ENCODE data around the gene ZNF608.

Gene ZNF608, protein sequence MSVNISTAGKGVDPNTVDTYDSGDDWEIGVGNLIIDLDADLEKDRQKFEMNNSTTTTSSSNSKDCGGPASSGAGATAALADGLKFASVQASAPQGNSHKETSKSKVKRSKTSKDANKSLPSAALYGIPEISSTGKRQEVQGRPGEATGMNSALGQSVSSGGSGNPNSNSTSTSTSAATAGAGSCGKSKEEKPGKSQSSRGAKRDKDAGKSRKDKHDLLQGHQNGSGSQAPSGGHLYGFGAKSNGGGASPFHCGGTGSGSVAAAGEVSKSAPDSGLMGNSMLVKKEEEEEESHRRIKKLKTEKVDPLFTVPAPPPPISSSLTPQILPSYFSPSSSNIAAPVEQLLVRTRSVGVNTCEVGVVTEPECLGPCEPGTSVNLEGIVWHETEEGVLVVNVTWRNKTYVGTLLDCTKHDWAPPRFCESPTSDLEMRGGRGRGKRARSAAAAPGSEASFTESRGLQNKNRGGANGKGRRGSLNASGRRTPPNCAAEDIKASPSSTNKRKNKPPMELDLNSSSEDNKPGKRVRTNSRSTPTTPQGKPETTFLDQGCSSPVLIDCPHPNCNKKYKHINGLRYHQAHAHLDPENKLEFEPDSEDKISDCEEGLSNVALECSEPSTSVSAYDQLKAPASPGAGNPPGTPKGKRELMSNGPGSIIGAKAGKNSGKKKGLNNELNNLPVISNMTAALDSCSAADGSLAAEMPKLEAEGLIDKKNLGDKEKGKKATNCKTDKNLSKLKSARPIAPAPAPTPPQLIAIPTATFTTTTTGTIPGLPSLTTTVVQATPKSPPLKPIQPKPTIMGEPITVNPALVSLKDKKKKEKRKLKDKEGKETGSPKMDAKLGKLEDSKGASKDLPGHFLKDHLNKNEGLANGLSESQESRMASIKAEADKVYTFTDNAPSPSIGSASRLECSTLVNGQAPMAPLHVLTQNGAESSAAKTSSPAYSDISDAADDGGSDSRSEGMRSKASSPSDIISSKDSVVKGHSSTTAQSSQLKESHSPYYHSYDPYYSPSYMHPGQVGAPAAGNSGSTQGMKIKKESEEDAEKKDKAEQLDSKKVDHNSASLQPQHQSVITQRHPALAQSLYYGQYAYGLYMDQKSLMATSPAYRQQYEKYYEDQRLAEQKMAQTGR (N-terminal part only)

DNA sequence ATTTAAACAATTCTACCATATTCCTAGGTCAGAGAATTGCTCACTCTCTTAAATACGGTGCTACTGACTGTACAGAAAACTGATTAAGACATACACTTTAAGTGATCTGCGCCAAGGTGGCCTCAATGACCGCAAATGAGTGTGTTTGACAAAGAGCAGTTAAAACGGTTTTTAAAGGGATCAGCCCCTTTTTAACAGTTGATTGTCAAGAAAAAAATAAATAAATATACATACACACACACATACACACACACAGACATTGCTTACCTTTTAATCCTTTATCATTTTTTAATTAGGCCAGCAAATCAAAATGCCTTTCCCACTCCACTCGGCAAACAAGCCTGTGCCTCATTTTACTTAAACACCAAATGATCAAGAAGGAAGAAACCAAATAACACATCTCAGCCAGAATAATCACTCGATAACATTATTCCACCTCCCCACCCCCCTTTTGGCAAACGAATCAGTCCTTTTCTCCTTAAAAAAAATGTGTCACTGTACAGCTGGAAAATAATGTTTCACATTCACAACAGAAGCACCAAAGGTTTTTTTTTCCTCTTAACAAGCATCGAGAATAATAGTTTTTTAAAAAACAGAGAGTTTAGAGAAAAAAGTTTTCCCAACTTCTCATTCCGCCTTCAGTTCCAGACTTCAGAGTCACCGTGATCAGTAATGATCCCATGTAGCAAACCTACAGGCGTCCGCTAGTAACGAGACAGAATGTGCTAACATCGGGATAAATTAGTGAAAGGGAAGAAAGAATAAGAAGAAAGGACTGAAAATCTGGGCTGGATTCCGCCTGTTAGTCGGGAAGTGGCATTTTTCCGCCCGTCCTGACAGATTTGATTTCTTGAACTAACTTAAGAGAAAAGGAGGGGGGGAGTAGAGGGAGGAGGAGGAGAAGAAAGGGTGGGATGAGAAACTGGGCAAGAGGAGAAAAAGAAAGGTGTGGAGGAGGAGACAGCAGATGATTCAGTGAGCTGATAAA is at the start of gene ZNF608:
Gene ZNF608 (minus strand): TSS at position 712 of the 988 bp plus-strand sequence. CDS start 1,650 bp downstream, outside the sequence.
- DNase-seq, result peak in 1 of 2 donors; percentile 1

DNA sequence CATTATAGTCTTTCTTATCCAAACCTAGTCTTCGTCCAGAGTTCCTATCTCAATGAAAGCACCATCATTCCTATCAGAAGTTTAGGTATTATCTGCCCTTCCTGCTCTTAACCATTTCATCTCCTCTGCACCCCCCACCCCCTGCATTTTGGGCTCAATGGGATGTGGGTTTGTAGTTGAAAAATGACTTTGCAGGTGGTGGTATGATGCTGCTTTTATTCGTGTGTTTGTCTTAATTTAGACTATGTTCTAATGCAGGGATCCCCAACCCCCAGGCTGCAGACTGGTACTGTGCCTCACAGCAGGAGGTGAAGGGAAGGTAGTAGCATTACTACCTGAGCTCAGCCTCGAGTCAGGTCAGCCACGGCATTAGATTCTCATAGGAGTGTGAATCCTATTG is 49.4 kb upstream of the ZNF608 start:
- DNase-seq, result no peak

DNA sequence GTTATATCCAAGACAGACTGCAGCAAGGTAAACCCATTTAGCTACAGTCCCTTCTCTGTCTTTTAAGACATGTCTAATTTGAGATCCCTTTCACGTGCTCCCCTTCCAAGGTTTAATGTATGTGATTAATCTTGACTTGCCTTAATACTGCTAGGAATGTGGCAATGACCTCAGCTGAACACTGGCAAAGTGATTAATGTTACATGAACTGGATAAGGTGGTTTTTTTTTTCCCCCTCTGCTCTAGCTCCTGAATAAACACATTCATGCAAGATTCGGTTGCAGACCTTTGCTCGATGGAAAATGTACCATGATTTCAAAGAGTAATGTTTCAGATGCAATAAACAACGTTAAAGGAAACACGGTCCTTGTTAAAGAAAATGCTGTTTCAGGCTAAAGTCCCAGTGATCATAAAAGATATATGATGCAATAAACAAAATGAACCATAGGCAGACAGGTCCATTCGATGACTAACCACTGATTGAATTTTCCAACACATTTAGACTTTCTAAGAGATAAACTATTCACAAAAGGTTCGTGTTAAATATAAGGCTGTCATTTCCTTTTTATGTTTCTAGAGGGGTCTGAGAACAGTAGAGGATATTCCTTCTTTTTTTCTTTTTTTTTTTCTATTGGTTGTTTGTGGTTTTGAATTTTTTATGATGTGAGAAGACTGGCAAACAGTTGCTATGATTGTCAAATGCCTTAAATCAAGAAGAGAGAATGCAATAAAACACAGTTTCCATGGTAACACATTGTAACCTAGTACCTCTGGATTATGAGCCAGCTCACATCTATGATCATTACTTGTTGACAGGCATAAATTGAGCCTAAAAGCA is 44.7 kb upstream of the ZNF608 start:
- no peak for DNase-seq

DNA sequence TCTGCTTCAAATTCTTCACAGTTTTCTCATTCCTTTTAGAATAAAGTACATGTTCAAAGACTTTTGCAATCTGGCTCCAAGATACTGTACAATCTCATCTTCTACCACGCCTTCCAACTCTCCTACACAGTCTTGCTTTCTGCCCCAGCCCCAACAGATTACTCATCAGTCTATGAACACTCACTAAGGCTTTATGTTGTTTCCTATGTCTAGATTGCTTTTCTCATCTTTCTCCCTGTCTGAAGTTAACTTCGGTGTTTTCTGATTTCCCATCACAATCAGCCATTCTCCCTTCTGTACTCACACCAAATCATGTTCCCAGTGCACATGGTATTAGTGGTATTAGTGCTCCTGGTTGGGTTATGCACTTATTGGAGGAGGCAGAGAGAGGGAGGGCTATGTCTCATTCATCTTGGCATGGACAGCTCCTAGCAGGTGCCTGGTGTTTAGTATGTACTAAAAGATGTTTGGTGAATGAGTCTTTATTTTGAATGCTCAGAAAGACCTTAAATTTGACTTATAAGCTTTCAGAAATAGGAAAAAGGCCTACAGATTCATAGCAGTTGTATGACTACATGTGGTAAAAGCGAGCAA is 44.0 kb upstream of the ZNF608 start:
- DNase-seq, result no peak

DNA sequence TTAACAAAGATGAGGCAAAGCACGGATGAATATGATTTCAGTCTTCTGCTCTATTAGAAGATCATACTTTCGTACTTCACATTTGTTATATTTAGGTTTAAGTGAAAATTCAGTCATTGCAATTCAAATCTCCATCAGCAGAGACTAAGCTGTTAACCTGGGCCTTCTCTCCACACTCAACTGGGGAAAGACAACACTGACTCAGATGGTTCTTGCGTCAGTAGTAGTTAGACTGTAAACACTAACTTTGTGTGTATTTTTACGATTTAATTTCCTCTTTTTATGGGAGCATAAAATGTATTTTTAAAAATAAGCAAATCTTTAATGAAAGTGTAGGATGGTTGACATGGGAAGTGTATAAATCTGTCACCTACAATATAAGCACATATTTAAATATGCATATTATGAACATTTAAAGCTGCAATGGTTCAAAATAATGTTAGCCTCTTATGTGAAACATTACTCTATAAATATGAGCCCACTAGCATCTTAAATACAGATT is 42.7 kb upstream of the ZNF608 start:
- no peak for DNase-seq

DNA sequence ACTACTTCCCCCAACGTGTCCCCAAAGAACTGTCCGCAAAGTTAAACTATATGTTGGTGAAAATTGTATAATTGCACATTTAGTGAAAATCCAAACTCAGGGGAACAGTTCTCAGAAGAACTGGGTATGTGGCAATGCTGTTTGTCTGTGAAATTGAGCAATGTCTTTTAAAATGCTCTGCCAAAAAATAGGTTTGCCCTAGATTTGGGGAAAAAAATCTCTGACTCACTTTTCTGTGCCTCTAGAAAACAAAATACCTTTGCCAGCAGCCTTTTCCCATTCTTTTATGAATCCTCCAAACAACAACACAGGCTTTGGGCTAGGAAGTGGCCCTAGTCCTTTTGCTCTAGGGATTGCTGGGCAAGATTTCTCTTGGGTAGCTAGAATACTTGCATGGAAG is 37.4 kb upstream of the ZNF608 start:
- DNase-seq, result no peak

DNA sequence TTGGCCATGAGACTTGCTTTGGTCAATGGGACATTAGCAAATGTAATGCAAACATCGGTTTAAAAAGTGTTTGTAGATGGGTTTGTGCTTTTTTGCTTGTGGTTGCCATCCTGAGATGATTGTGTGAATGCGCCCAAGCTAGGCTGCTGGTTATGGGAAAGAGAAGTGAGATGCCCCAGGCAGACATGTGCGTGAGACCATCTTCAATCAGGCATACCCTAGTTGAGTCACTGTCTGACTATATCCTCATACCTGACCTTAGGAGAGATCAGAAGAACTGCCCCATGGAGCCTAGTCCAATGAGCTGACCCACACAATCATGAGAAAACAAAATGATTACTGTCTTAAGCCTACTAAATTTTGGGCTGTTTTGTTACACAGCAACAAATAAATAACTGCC is 36.8 kb upstream of the ZNF608 start:
- DNase-seq, result no peak

DNA sequence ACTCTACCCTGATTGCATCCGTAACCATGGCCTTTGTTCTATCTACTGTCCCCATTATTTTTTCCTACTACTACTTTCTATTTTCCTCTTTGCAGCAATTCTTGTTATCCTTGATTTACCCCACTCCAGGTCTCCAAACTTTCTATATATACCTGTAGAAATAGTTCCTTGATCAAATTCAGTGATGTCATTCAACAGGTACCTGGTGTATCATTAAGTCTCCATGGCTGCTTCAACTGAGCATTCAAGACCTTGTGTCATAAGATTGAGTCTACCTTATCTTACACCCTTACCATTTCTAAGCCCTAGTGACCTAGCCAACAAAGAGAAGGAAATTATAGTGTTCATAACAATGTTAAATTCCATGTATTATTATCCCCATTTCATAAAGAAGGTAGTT is 35.8 kb upstream of the ZNF608 start:
- no peak for DNase-seq

DNA sequence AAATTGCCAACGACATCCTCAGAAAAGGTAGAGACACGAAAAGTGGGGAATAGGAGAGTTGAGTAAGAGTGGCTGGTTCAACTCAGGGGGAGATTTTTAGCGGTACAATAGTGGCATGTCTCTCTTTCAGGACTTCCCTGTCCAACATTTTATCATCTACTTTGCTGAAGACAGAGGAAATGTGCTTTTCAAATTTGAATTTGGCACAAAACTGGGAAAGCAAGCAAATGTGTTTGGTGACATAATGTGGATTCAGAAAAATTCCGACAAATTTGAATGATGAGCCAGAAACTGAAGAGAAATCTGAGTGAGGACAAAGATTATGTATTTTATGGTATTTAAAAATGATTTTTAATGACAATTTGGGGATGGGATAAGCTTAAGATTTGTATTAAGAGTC is 33.6 kb upstream of the ZNF608 start:
- no peak for DNase-seq

DNA sequence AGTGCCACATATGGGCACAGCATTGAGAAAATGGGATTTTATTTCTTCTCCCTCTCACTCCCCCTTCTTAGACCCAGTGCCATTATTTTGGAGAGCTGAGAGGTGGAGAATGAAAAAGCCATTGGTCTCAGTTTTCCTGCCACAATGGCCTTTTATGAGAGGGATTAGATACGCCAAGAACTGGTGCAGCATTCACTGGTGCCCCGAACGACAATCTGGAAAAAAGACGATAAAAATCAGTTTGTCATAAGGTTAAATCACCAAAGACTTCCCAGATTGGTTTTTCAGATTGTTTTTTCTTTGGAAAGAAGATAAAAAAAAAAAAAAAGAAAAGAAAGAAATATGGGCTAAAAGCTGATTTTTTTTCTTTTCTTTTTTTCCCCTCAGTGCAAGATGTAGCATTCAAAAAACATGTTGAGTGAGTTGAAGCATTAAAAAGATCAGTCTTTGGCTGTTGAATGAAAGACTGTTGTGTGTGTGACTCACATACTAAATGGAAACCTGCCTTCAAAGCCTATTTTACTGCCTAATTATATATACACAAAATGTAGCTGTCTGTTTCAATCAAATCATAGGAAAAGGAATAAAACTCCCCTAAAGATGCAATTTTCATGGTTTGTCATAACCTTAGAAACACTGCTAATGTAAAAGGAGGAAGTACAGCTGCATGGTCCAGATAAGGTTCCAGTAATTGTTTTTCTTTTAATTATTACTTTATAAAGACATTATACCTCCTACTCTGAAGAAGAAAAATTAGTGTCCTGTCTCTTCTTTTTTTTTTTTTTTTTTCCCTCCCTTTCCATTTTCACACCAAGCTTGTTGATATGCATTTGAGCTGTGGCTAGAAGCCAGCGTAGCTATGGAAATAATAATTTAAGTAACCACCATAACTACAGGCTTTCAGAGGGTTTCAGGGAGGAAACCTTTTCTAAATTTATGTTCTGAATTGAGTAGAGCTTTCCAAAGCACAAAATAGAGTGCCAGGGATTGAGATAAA is 27.2 kb upstream of the ZNF608 start:
- DNase-seq, result no peak

DNA sequence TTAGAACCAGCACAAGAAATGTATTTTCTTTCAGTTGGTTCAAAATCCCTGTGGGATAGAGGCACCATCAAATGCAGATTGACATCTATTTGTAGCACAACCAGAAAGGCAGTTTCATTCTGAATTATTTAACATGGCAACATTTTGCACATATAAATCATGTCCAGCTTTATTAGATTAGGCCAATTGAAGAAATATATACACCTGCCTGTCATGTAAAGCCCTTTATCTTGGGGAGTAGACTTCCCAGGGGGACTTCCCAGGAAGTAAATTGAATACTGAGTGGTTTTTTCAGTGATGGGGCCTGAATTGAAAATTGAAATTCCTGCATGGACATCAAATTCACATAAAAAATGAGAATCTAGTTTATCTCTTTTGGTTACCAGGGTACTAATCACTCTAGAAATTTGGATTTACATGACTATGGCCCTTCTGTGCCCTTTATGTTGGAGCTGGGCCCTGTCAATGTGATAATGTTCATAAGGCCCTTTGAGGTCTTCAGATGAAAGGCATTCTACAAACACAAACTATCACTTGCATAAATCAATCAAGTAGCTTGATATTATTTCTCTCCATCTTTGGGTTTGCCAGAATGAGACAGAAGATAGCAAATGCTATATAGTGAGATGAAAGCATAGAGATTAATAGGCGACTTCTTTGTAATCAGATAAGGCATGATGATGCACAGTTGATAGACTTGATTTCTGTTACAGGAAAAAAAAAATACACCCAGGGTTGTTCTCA is 26.2 kb upstream of the ZNF608 start:
- no peak for DNase-seq

DNA sequence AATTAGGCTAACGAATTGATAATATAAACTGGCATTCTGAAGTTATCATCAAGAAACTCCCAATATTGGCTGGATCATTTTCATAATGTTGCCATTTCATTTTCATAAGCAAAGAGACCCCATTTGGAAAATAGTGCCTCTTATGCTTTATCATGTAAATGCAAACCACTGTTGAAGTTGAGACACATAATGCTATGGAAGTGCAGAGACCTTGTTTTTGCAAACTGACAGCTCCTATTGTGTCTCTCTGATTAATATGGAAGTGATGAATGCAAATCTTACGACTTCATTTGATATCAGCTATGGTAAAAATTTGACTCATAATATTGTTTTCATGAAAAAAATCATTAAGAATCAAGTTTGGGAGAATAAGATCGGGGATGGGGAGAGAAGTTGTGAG is 25.3 kb upstream of the ZNF608 start:
- no peak for DNase-seq

DNA sequence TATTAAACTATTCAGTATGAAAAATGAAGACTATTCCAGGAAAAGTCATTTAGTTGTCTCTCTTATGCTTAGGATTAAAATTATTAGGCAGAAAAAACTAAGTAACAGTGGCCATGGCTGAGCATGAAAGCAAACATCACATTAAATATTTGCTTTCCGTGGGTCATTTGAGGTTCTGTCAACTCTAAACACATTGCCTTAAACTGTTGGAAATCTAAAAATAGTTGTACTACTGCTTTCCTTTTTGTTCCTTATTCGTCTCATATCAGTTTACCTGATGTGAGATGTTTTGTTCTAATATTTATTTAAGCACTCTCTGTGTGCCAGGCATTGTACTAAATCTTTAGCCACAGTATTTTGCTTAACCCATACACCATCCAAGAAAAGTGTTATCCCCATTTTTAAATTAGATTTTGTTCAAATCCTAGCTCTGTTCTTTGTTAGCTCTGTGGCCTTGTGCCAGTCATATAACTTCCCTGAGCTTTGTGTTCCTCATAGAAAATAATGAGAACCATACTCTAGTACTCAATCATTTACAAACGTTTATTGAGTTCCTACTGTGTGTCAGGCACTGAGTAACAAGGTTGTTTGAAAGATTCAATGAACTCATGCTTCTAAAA is 18.7 kb upstream of the ZNF608 start:
- DNase-seq, result no peak

DNA sequence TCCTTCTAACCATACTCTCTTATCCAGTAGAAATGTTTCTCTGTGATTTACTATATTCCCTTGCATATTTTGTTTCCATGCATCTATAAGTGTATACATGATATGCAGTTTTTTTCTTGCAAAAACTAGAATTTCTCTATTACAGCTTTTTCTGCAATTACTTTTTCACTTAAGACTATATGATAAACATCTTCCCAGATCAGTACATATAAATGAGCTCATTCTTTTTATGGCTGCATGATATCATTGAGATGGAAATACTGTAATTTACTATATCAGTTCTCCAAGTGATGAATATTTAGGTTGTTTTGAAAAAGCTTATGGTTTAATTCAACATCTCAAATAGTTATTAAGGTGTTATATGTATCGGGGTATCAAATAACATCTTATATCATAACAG is 18.1 kb upstream of the ZNF608 start:
- DNase-seq, result no peak

DNA sequence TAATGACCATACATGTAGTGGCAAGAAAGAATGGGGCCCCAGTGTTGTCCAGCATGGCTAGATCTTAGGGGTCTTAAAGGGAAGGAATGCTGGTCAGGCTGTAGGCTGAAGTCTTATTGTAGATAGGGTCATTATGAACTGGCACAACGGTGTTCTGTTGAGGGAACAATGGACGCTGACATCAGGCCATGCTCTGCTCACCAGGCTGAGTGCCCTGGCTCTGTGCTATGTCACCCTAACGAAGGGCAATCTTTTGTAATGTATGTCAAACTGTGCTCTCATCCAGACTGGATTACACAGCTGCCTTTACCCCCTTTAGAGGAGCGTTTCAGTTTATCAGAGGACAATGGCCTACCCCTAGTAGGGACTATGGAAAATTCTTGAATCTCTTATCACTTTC is 14.6 kb upstream of the ZNF608 start:
- DNase-seq, result no peak

DNA sequence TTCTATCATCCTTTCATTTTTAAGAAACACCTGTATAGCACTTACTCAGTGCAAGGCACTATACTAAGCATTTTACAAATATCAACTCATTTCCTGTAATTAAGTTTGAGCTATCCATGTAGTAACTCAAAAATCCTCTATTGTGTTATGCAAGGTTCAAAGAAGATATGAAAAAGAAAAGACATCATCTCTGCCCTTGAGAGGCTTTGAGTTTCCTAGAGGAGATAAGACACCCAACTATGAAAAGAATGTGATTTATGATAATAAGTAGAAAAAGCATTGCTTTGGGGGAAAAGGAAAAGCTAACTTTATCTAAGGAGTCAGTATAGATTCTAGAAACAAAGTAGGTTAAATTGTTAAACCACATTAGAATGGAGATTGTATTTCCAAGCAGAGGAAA is 14.2 kb upstream of the ZNF608 start:
- DNase-seq, result no peak

DNA sequence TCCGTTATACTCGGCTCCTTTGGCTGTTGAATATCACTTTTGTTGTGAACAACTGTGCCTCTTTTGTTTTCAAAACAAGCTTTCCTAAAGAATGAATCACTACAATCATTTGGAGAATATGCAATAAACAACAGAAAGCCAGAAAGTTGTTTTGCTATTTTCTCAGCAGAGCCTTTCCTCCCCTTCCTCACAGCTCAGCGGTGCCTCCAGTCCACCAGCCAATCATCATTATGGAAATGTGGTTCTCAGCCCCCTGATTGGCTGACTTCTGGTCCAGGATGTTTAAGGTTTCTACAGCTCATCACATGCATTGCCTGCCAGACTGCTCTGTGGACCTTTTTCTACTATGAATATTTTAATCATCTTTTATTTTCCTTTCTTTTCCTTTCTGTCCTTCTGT is 9.1 kb upstream of the ZNF608 start:
- no peak for DNase-seq

DNA sequence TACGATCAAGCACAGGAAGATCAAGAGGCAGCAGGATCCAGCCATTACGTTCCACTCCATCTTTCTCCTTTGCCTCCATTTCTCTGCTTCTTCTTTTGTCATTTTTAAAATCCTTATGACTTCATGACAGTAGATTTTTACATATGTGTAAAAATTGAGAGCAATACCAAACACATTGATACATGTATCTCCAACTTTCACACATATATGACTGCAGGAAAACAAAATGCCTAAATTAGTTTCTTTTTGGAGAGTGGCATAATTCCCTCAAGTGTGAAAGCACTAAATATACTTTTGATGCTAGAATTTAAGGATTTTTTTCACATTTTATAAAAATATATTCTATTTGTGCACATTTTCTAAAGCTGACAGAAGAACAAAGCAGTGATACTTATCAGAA is 8.6 kb upstream of the ZNF608 start:
- DNase-seq, result no peak
